Naive thymus-derived CD4-positive, alpha-beta T cell (primary cell): ENCODE data around the gene UBE2D2. TPM values are rescaled to one million over a fixed set of nuclear protein-coding genes. Genes with fewer than 3 reads are reported as not detected.

Source experiments
- ATAC-seq: fragments of 150-1000 bp; cut with Tn5 transposase; 2 replicates; pipeline ENCODE4 v1.10.0; 2021; ENCODE audit warnings: mild to moderate bottlenecking, moderate library complexity
- CTCF ChIA-PET: fragments of 350-600 bp; sonication (Branson Sonifier 250); formaldehyde crosslinking; loops from one replicate; lab custom pipeline; 2021; ENCODE audit warnings: antibody characterized with exemption; lab: Charles Lee
- POLR2A ChIA-PET: fragments of 350-600 bp; sonication (Branson Sonifier 250); formaldehyde crosslinking; loops from one replicate; lab custom pipeline; 2021; ENCODE audit warnings: antibody characterized with exemption, inconsistent platforms; lab: Charles Lee
- DNase-seq, 9 donors: peaks; one replicate each; pipeline versions ENCODE4 v3.0.0 to v3.0.0-alpha.2; 2020 to 2022; ENCODE audit warnings: mixed read lengths in 1 of 9
- H3K27ac ChIP-seq: one replicate; pipeline ENCODE4 v1.7.0; 2013; ENCODE audit warnings: mild to moderate bottlenecking, low read depth, low read length, moderate library complexity
- H3K27me3 ChIP-seq, 2 donors: one replicate each; pipeline ENCODE4 v1.7.0; 2013; ENCODE audit warnings: low read length in 2 of 2, mild to moderate bottlenecking in 2 of 2, moderate library complexity in 2 of 2; ENCODE audit not compliant: control insufficient read depth in 2 of 2, insufficient read depth in 2 of 2
- H3K36me3 ChIP-seq, 3 experiments: 1 replicate in 2 of 3; 2 replicates in 1 of 3; pipeline ENCODE4 v1.7.0; 2013; ENCODE audit warnings: low read length in 3 of 3, mild to moderate bottlenecking in 3 of 3, moderate library complexity in 1 of 3; ENCODE audit not compliant: insufficient read depth in 3 of 3, control insufficient read depth in 2 of 3
- H3K4me1 ChIP-seq, 2 donors: one replicate each; pipeline ENCODE4 v1.7.0; 2013; ENCODE audit warnings: low read length in 2 of 2, mild to moderate bottlenecking in 2 of 2, moderate library complexity in 1 of 2; ENCODE audit not compliant: control insufficient read depth in 2 of 2, insufficient read depth in 2 of 2
- H3K4me3 ChIP-seq: 2 replicates; pipeline ENCODE4 v1.7.0; 2013; ENCODE audit warnings: mild to moderate bottlenecking, low read length
- H3K9me3 ChIP-seq, 3 experiments: 1 replicate in 2 of 3; 2 replicates in 1 of 3; pipeline ENCODE4 v1.7.0; 2013; ENCODE audit warnings: low read length in 3 of 3; ENCODE audit not compliant: control insufficient read depth in 2 of 3
- H3K27ac Mint-ChIP-seq, 9 donors: one replicate each; pipeline ENCODE4 v1.8.0; 2020 to 2022; ENCODE audit warnings: mixed read lengths in 9 of 9, mild to moderate bottlenecking in 8 of 9, moderate library complexity in 5 of 9, inconsistent platforms in 2 of 9
- H3K27me3 Mint-ChIP-seq, 5 donors: one replicate each; pipeline ENCODE4 v1.8.0; 2021 to 2022; ENCODE audit warnings: mixed read lengths in 5 of 5, mild to moderate bottlenecking in 1 of 5
- H3K36me3 Mint-ChIP-seq, 5 donors: one replicate each; pipeline ENCODE4 v1.8.0; 2020 to 2022; ENCODE audit warnings: mixed read lengths in 5 of 5, mild to moderate bottlenecking in 3 of 5, inconsistent platforms in 1 of 5
- H3K4me1 Mint-ChIP-seq, 7 donors: one replicate each; pipeline ENCODE4 v1.8.0; 2020 to 2022; ENCODE audit warnings: mixed read lengths in 7 of 7, mild to moderate bottlenecking in 3 of 7, inconsistent platforms in 1 of 7
- H3K4me3 Mint-ChIP-seq, 10 donors: one replicate each; pipeline ENCODE4 v1.8.0; 2020 to 2022; ENCODE audit warnings: mild to moderate bottlenecking in 10 of 10, mixed read lengths in 10 of 10, moderate library complexity in 6 of 10, inconsistent platforms in 2 of 10
- H3K9me3 Mint-ChIP-seq, 11 donors: one replicate each; pipeline ENCODE4 v1.8.0; 2020 to 2022; ENCODE audit warnings: mixed read lengths in 11 of 11, mild to moderate bottlenecking in 4 of 11, inconsistent platforms in 1 of 11, moderate library complexity in 1 of 11
- intact Hi-C, 2 donors: fragments of 100-400 bp; cut with micrococcal nuclease; formaldehyde crosslinking; loops; one replicate each; pipeline ENCODE4 v1.15.1; 2023
- polyA plus RNA-seq, 2 donors: library from polyadenylated mRNA; unstranded; fragments of 300-500 nt; fragmentation: Illumina TruSeq; gene quantifications; one replicate each; pipeline ENCODE4 v1.2.3, GENCODE V29; 2021
- total RNA-seq, 6 experiments: library from RNA in 5 of 6; stranded (reverse) in 5 of 6; gene quantifications; 1 replicate in 5 of 6; 2 replicates in 1 of 6; pipeline ENCODE4 v1.2.3 and lab custom pipeline; 2021 to 2026

UBE2D2 gene
- total and polyA plus RNA-seq, 7 experiments from 2014 or later, result 145 to 343 (median 210) TPM

DNA sequence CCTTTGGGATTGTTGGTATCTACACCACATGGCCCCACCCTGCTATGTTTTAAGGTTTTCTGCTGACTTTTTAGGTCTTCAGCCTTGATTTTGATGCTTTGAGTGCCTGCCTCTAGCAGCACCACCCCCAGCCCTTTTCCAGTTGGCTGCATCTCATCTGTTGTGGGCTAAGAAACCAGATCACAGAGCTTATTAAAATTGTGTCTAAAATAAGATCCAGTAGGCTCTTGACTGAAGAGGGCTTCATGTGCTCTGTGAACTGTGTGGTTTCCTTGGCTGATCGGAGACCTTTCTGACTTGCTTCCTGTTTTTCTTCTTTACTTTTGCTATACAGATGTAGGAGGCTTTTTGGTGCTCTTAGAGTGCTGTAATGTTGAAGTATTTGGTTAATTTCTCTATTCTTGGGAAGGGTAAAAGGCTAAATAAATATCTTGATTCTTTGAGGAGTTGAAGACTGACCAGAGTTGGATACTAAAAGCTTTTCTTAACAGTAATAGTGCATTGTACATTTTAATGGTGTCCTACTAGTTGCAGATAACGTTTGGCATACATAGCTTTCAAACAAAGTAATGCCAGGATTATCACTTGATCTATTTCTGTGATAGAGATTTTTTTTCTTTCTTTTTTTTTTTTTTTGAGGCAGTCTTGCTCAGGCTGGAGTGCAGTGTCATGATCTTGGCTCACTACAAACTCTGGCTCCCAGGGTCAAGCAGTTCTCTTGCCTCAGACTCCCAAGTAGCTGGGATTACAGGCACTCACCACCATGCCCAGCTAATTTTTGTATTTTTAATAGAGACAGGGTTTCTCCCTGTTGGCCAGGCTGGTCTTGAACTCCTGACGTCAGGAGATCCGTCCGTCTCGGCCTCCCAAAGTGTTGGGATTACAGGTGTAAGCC lies 4.5 kb downstream of the UBE2D2 start:
- H3K27ac Mint-ChIP-seq, result peak overlapping the region; percentile 90 to 98 (median 94)
- peak overlapping the region; percentile 92 for H3K27ac ChIP-seq
- peaks cover 0 to 10% (median 0%) of the 10 kb centered on the region in 3 experiments for H3K36me3 ChIP-seq
- H3K4me1 Mint-ChIP-seq, result peaks cover 48 to 79% (median 63%) of the 10 kb centered on the region in 7 donors
- no peaks in the 10 kb centered on the region for H3K27me3 Mint-ChIP-seq
- peak in 8 of 9 donors; percentile 37 to 90 (median 84) for DNase-seq
- peaks cover 0 to 28% (median 13%) of the 10 kb centered on the region in 5 donors for H3K36me3 Mint-ChIP-seq
- peaks cover 60 to 72% of the 10 kb centered on the region in 2 donors for H3K4me1 ChIP-seq
- H3K9me3 ChIP-seq, result no peaks in the 10 kb centered on the region
- peak overlapping the region; percentile 41 for H3K4me3 ChIP-seq
- H3K9me3 Mint-ChIP-seq, result peaks cover 0 to 4% (median 0%) of the 10 kb centered on the region in 11 donors
- H3K4me3 Mint-ChIP-seq, result peak overlapping the region; percentile 75 to 100 (median 92)
- intact Hi-C loops, result loop anchor here (1.0 to 10.0 kb wide), 12 partner anchors 10 to 1531 kb away; partner anchors contain the start of genes ETF1 (in 2 of the 2), CYSTM1 (in 1 of the 2), DNAJC18 (in 1 of the 2) and FAM13B (in 1 of the 2)
- ChIA-PET POLR2A (interaction anchor here (0.7 to 7.9 kb wide), 21 partner anchors 9 to 836 kb away, joined by 3 to 120 read pairs (median 3); partner anchors contain the start of genes ANKHD1 and STING1), CTCF (interaction anchor here (0.6 to 5.4 kb wide), 17 partner anchors 9 to 1883 kb away, joined by 3 to 29 read pairs (median 4); no protein-coding TSS in a partner anchor)
- H3K27me3 ChIP-seq, result no peaks in the 10 kb centered on the region
- ATAC-seq, result peak; percentile 63

DNA sequence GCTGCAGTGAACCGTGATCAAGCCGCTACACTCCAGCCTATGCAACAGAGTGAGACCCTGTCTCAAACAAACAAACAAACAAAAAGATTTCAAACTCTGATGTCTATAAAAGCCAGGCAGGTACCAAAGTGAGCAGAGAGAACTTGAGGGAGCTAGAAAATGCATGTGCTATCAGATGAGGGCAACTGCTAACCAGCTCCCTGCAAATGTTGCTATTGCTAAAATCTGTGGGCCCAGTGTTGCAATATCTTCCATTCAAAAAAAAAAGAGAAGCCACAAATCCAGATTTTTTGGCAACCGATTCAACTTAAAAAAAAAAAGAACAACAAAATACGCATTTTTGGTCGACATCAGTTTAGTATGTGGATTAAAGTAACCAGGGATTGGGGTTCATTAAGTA lies 5.5 kb downstream of the UBE2D2 start:
- Histone ChIP-seq H3K36me3 (peaks cover 0 to 6% (median 0%) of the 10 kb centered on the region in 3 experiments), H3K4me3 (peak overlapping the region; percentile 41), H3K9me3 (no peaks in the 10 kb centered on the region), H3K4me1 (peaks cover 67 to 82% of the 10 kb centered on the region in 2 donors), H3K27ac (peak overlapping the region; percentile 92), H3K27me3 (no peaks in the 10 kb centered on the region)
- Mint-ChIP-seq H3K4me3 (peak overlapping the region; percentile 47 to 100 (median 92)), H3K9me3 (peaks cover 0 to 2% (median 0%) of the 10 kb centered on the region in 11 donors), H3K4me1 (peaks cover 53 to 84% (median 67%) of the 10 kb centered on the region in 7 donors), H3K27me3 (no peaks in the 10 kb centered on the region), H3K27ac (peak overlapping the region; percentile 60 to 98 (median 94)), H3K36me3 (peaks cover 0 to 31% (median 13%) of the 10 kb centered on the region in 5 donors)
- DNase-seq (no peak), ATAC-seq (no peak)
- ChIA-PET CTCF (interaction anchor here (0.6 to 5.4 kb wide), 10 partner anchors 8 to 540 kb away, joined by 3 to 29 read pairs (median 4); no protein-coding TSS in a partner anchor), POLR2A (interaction anchor here (0.6 to 7.9 kb wide), 8 partner anchors 8 to 835 kb away, joined by 3 to 120 read pairs (median 3); partner anchors contain the start of gene ANKHD1)
- intact Hi-C loops, result loop anchor here (10.0 kb wide), 4 partner anchors 608 to 1532 kb away; partner anchors contain the start of genes CYSTM1 (in 1 of the 2), ETF1 (in 1 of the 2), FAM13B (in 1 of the 2) and HSPA9 (in 1 of the 2)

DNA sequence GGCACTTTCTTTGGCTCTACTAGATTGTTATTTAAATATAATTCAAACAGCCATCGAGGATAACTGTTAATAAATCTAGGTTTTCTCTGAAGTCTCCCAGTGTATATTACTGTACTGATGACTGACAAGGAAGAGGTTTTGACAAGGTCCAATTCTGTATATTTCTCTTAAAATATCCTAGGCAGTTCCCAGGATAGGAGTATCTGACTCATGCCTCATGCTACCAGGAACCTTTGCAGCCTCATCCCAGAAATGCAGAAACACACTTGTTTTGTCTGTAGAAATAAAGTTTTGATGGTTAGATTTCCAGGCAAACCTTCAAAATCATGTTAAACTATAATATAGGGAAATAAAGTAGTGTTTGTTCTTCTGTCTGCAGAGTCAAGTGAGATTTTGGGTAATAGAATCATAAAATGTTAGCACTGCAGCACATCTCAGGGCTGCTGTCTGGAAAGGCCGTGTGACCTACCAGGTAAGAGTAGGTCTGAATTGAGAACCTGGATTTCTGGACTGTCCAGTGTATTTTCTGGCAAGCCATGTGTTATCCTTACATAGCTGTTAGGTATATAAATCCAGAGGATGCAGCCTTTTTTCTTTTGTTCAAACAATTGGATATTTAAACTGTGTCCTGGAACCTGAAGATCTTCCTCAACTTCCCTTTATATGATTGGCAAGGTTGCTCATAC lies 8.3 kb downstream of the UBE2D2 start:
- ATAC-seq, result no peak
- H3K9me3 Mint-ChIP-seq, result no peaks in the 10 kb centered on the region
- H3K4me1 Mint-ChIP-seq, result peaks cover 56 to 90% (median 67%) of the 10 kb centered on the region in 7 donors
- H3K9me3 ChIP-seq, result no peaks in the 10 kb centered on the region
- CTCF ChIA-PET, result no interaction called here
- no peak for DNase-seq
- no peaks in the 10 kb centered on the region for H3K27me3 Mint-ChIP-seq
- intact Hi-C loops, result loop anchor here (10.0 kb wide), 4 partner anchors 605 to 1535 kb away; partner anchors contain the start of genes CYSTM1 (in 1 of the 2), ETF1 (in 1 of the 2), FAM13B (in 1 of the 2) and HSPA9 (in 1 of the 2)
- H3K4me1 ChIP-seq, result peaks cover 59 to 81% of the 10 kb centered on the region in 2 donors
- H3K27me3 ChIP-seq, result no peaks in the 10 kb centered on the region
- POLR2A ChIA-PET, result interaction anchor here (0.7 to 11.8 kb wide), 5 partner anchors 7 to 67 kb away, joined by 3 to 120 read pairs (median 4); partner anchors contain the start of gene UBE2D2
- H3K4me3 ChIP-seq, result no peak overlapping the region
- H3K36me3 Mint-ChIP-seq, result peaks cover 0 to 25% (median 13%) of the 10 kb centered on the region in 5 donors
- H3K4me3 Mint-ChIP-seq, result peak overlapping the region in 9 of 10 donors; percentile 51 to 99 (median 72)
- peak overlapping the region; percentile 45 for H3K27ac ChIP-seq
- H3K36me3 ChIP-seq, result no peaks in the 10 kb centered on the region
- H3K27ac Mint-ChIP-seq, result peak overlapping the region; percentile 57 to 98 (median 90)

DNA sequence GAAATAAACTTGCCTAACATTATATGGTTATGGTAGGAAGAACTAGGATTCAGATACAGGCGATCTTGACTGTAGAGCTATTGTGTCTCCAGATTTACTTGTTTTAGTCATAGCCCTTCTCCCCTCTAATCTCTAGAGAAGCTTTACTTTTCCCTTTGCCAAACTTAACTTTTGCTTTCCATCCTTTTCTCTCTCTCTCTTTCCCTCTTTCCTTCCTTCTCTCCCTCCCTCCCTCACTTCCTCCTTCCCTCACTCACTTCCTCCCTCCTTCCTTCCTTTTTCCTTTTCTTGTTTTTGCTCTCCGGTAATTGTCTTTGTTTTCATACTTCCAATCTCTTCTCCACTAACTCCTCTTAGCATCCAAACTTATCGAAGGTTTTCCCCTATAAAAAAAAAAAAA lies 10.4 kb downstream of the UBE2D2 start:
- ChIA-PET POLR2A (interaction anchor here (1.1 to 11.8 kb wide), 3 partner anchors 9 to 278 kb away, joined by 3 to 120 read pairs (median 3); partner anchors contain the start of genes MATR3 and UBE2D2), CTCF (interaction anchor here (0.7 to 2.3 kb wide), 3 partner anchors 17 to 204 kb away, joined by 3 to 8 read pairs (median 8); no protein-coding TSS in a partner anchor)
- Mint-ChIP-seq H3K4me3 (peak overlapping the region; percentile 13 to 95 (median 68)), H3K9me3 (no peaks in the 10 kb centered on the region), H3K4me1 (peaks cover 52 to 89% (median 72%) of the 10 kb centered on the region in 7 donors), H3K27ac (peak overlapping the region; percentile 43 to 98 (median 88)), H3K27me3 (no peaks in the 10 kb centered on the region), H3K36me3 (peaks cover 0 to 19% (median 13%) of the 10 kb centered on the region in 5 donors)
- no peaks in the 10 kb centered on the region for H3K27me3 ChIP-seq
- H3K9me3 ChIP-seq, result no peaks in the 10 kb centered on the region
- intact Hi-C loops, result no loop called here
- DNase-seq (no peak), ATAC-seq (no peak)
- H3K36me3 ChIP-seq, result no peaks in the 10 kb centered on the region
- H3K4me1 ChIP-seq, result peaks cover 59 to 81% of the 10 kb centered on the region in 2 donors
- H3K4me3 ChIP-seq, result no peak overlapping the region
- H3K27ac ChIP-seq, result peak overlapping the region; percentile 53

- peaks cover 59 to 81% of the 10 kb centered on the region in 2 donors for H3K4me1 ChIP-seq
- Mint-ChIP-seq H3K4me1 (peaks cover 54 to 89% (median 72%) of the 10 kb centered on the region in 7 donors), H3K9me3 (no peaks in the 10 kb centered on the region), H3K27ac (peak overlapping the region in 8 of 9 donors; percentile 52 to 98 (median 89)), H3K36me3 (peaks cover 0 to 19% (median 13%) of the 10 kb centered on the region in 5 donors), H3K27me3 (no peaks in the 10 kb centered on the region), H3K4me3 (peak overlapping the region; percentile 13 to 95 (median 70))
- ChIA-PET CTCF (interaction anchor here (0.7 to 2.3 kb wide), 3 partner anchors 16 to 203 kb away, joined by 3 to 8 read pairs (median 8); no protein-coding TSS in a partner anchor), POLR2A (interaction anchor here (1.1 to 11.8 kb wide), 3 partner anchors 8 to 278 kb away, joined by 3 to 120 read pairs (median 3); partner anchors contain the start of genes MATR3 and UBE2D2)
- H3K36me3 ChIP-seq, result no peaks in the 10 kb centered on the region
- ATAC-seq, result no peak
- no peaks in the 10 kb centered on the region for H3K9me3 ChIP-seq
- H3K4me3 ChIP-seq, result no peak overlapping the region
- intact Hi-C loops, result no loop called here
- DNase-seq, result no peak
- no peaks in the 10 kb centered on the region for H3K27me3 ChIP-seq
- H3K27ac ChIP-seq, result peak overlapping the region; percentile 53
These were observed 10.8 kb downstream of the UBE2D2 start for GRCh38 chr5:139571966-139572365.
